ENCODE measurements around the gene GMCL2.

DNA sequence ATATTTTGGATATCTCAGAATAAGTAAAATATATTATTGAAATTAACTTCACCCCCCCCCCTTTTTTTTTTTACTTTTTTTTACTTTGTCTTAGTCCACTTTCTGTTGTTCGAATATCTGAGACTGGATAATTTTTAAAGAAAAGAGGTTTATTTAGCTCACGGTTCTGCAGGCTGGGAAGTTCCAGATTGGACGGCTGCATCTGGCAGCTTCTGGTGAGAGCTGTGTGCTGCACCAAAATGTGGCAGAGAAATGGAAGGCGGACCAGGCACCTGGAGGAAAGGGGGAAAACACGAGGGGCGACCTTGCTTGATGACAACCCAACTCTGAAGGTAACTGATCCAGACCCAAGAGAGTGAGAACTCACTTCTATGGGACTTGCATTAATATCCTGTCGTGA lies 5.6 kb upstream of the GMCL2 start:
- TF ChIP-seq, protein P1, sequence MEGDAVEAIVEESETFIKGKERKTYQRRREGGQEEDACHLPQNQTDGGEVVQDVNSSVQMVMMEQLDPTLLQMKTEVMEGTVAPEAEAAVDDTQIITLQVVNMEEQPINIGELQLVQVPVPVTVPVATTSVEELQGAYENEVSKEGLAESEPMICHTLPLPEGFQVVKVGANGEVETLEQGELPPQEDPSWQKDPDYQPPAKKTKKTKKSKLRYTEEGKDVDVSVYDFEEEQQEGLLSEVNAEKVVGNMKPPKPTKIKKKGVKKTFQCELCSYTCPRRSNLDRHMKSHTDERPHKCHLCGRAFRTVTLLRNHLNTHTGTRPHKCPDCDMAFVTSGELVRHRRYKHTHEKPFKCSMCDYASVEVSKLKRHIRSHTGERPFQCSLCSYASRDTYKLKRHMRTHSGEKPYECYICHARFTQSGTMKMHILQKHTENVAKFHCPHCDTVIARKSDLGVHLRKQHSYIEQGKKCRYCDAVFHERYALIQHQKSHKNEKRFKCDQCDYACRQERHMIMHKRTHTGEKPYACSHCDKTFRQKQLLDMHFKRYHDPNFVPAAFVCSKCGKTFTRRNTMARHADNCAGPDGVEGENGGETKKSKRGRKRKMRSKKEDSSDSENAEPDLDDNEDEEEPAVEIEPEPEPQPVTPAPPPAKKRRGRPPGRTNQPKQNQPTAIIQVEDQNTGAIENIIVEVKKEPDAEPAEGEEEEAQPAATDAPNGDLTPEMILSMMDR (IDR thresholded peaks at IDR 0.05 in 2 of 3, conservative IDR thresholded peaks at IDR 0.05 in 1 of 3; ENCODE audit: insufficient read depth in 2 of 3, low read depth in 1 of 3, low read length in 3 of 3) = no peak
- TF ChIP-seq, protein P2, sequence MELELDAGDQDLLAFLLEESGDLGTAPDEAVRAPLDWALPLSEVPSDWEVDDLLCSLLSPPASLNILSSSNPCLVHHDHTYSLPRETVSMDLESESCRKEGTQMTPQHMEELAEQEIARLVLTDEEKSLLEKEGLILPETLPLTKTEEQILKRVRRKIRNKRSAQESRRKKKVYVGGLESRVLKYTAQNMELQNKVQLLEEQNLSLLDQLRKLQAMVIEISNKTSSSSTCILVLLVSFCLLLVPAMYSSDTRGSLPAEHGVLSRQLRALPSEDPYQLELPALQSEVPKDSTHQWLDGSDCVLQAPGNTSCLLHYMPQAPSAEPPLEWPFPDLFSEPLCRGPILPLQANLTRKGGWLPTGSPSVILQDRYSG (tag; conservative IDR thresholded peaks at IDR 0.05; ENCODE audit: low read depth) = no peak
- TF ChIP-seq OTX1 (CRISPR knock-in tag; IDR thresholded peaks at IDR 0.05) = no peak
- TF ChIP-seq TAF7 (tag; IDR thresholded peaks at IDR 0.05) = no peak
- no peak for TF ChIP-seq ZNF431 (CRISPR knock-in tag; IDR thresholded peaks at IDR 0.05)
- TF ChIP-seq, protein P3, sequence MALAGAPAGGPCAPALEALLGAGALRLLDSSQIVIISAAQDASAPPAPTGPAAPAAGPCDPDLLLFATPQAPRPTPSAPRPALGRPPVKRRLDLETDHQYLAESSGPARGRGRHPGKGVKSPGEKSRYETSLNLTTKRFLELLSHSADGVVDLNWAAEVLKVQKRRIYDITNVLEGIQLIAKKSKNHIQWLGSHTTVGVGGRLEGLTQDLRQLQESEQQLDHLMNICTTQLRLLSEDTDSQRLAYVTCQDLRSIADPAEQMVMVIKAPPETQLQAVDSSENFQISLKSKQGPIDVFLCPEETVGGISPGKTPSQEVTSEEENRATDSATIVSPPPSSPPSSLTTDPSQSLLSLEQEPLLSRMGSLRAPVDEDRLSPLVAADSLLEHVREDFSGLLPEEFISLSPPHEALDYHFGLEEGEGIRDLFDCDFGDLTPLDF (CRISPR knock-in tag; IDR thresholded peaks at IDR 0.05) = no peak
- no peak for TF ChIP-seq ETV1 (tag; conservative IDR thresholded peaks at IDR 0.05; ENCODE audit: low read depth)

All from K562 (cell line).